HG03066 (cell line): Measurements from ENCODE around the gene C19orf67.
"Not testable (repeated sequence)": the region's sequence is repeated elsewhere in the genome, so short reads cannot be mapped to it uniquely, and the experiment has no call there.

Experiments used
- ATAC-seq: cut with Tn5 transposase; IDR thresholded peaks from one replicate; pipeline ENCODE4 v1.9.1; 2021; ENCODE audit warnings: low read depth; ENCODE audit not compliant: unreplicated experiment

Gene C19orf67

DNA sequence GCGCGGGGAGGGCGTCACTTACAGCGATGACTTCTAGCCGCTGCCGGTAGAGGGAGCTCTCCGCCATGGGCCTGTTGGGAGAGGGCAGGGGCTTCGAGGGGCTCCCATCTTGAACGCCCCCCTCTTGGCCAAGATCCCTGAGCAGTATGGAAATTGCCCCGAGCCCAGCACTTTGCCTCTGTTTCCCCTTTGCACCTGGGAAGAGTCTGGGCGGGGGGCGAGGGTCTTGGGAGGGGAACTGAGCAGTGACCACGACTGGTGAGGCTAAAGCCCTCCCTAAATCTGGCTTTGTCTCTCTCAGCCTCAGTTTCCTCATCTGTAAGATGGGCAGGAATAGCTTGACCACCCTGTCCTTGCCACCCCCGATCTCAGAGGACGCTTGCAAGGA lies 26.5 kb downstream of the C19orf67 start:
- ATAC-seq: no peak

DNA sequence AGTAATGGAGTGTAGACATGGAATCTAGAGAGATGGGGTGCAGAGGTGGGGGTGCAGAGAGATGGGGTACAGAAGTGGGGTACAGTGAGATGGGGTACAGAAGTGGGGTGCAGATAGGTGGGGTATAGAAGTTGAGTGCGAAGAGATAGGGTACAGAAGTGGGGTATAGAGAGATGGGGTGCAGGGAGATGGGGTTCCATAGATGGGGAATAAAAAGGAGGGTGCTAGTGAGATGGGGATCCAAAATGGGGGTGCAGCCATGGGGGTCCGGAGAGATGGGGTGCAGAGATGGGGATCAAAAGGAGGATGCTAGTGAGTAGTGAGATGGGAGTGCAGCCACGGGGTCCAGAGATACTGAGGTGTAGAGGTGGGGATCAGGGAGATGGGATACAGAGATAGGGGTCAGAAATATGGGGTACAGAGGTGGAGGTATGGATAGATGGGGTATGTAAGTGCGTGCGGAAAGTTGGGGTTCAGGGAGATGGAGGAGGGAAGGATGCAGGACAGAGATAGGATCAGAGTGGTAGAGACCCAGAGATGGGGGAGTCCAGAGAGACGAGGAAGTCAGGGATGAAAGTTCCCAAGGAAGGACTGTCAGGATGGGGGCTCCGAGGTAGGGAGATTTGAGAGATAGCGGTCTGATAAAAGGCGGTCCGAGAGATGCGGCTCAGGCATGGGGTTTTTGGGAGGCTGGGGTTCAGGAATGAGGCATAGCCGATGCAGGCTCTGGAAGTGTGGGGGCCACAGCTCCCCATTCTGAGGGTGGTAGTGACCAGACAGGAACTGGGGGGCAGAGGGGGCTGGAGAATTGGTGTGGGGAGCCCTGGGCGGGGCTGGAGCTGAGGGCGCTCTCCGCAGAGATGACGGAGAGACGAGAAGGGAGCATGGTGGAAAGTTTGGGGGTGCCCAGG lies 27.1 kb downstream of the C19orf67 start:
- ATAC-seq: no peak

DNA sequence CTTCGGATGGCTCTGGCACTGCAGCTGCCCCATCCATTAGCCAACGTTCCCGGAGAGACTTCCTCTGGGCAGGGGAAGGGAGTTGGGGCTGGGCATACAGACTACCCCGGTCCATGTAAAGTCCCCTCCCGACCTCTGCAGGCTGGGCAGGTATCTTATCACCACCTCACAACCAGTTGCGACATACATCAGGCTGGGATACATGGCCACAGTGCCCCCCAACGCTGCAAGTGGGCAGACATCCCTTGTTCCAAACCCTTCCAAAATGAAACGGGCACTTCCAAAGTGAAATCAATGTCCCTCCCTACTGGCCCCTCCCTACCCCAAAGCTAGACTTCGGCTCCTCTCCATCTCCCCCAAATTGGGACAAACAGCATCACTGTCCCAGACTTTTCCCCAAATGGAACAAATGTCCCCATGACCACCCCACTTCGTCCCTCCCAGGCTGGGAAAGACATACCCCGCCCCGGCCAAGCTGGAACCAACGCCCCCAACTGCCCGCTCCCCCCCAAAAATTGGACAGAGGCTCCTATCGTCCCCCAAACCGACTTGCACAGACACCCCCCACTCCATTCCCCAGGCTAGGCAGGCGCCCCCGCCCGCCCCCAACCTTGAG lies 28.7 kb downstream of the C19orf67 start:
- no peak for ATAC-seq

DNA sequence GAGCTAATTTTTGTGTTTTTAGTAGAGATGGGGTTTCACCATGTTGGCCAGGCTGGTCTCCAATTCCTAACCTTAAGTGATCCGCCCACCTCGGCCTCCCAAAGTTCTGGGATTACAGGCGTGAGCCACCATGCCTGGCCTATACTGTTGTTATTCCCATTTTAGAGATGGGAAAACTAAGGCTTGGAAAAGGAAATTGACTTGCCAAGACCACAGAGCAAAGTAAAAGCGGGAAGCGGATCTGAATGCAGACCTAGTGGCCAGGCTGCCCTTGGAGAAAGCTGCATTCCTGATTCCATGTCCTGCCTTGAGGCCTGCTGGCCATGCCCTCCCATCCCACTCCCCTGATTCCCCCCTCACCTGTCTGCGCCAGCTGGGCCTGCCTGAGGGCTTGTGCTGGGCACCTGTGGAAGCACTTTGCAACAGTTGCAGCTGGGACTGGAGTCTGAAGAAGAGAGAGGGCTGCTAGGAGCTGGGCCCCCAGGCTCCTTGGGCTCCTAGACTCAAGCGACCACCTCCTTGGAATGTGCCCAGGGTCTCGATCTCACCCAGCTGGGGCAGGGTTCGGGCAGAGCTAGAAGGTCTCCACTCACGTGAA lies 29.4 kb downstream of the C19orf67 start:
- ATAC-seq: no peak

DNA sequence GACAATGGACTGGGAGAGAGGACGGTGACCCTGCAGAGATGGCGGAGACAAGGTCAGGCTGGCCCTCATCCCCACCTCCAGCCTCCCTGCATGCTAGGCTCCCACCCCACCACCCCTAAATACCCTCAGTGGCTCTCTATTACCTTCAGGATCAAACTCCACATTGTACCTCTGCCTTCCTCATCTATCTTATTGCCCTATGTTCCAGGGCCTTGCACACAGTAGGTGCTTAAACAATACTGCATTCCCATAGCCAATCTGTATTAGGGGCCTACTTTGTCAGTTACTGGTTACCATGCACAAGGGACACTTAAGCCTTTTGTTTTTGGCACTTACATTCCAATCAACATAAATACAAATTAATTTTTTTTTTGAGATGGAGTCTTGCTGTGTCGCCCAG lies 30.2 kb downstream of the C19orf67 start:
- no peak for ATAC-seq

DNA sequence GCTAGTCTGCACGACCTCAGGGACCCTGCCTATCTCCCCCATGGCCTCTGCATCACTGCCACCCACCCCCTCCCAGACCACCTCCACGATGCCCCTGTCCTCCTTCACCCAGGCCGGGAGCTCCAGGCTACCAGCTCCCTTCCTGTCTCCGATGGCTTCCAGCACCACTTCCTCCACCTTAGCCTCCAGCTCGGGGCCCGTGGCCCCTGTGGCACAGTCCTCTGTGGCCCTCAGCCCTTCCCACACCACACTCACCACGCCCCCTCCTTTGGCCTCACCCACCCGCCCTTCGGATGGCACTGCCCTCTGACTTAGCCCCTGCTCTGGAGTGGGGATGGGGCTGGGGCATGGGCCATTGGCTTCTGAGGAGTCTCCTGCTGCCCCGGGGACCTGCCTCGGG lies 30.9 kb downstream of the C19orf67 start:
- ATAC-seq: no peak

DNA sequence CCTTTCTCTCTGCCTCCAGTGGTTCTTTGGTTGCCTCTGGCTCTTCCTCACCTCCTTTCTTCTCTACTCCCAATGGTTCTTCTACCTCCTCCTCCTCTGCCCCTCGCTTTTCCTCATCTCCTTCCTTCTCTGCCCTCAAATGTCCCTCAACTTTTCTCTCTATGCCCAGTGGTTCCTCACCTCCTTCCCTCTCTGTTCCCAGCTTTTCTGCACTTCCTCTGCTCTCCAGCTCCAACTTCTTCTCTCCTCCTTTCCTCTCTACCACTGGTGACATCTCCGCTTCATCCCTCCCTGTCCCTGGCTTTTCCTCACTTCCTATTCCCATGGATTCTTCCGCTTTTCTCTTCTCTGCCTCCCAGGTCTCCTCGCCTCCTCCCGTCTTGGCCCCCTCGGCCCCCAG lies 31.5 kb downstream of the C19orf67 start:
- ATAC-seq: no peak

DNA sequence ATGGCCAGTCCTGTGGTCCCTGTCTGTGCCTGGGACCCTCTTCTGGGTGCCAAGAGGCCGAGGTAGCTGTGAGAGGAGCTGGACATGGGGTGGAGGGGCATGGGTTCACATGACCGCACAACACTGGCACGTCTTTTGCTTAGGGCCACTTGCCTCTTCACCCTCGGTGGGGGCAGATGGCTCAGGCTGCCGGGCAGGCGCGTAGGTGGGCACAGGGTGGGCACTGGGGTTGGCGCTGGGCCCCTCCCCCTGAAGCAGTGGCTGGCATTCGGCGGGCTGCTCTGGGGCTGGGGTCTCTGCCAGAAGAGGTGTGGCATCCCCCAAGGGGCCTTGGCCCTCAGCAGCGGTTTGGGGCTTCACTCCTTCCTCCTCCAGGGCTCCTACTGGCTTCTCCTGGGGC lies 32.1 kb downstream of the C19orf67 start:
- ATAC-seq: no peak

DNA sequence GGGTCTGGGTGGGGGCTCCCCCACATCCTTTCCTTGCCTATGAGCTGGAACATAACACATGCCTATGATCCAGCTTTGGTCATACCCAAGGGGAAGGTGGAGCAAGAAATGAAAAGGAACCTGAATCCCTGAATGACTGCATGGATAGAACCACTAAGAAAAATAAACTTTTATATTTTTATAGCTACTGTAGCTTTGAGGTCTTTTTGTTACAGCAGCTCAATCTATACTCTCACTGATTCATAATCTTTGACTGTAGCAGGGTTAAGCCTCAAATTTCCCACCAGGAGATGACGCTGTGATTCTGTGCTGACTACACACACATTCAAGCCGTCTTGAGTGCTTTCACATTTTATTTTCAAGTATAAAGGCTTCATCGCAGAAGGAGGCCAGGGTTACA lies 32.6 kb downstream of the C19orf67 start:
- no peak for ATAC-seq

DNA sequence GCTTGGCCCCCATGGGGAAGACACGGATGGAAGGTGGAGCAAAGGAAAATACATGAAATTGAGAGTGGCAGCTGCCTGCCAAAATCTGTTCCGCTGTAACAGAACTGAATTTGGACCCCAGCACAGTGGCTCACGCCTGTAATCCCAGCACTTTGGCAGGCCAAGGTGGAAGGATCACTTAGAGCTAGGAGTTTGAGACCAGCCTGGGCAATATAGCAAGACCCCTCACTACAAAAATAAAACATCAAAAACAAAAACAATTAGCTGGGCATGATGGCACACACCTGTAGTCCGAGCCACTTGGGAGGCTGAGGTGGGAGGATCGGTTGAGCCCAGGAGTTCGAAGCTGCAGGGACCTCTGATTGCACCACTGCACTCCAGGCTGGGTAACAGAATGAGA lies 33.1 kb downstream of the C19orf67 start:
- no peak for ATAC-seq

DNA sequence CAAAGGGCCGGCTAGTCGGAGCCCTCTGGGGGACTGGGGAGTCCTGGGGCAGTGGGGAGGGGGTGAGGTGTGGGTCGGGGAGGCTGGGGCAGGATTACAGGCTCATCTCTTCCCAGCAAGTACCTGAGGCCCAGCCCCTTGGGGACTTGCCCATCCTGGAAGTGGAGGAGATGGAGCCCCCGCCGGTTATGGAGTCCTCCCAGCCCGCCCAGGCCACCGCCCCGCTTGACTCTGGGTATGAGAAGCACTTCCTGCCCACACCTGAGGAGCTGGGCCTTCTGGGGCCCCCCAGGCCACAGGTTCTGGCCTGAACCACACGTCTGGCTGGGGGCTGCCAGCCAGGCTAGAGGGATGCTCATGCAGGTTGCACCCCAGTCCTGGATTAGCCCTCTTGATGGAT lies 33.6 kb downstream of the C19orf67 start:
- ATAC-seq: no peak

DNA sequence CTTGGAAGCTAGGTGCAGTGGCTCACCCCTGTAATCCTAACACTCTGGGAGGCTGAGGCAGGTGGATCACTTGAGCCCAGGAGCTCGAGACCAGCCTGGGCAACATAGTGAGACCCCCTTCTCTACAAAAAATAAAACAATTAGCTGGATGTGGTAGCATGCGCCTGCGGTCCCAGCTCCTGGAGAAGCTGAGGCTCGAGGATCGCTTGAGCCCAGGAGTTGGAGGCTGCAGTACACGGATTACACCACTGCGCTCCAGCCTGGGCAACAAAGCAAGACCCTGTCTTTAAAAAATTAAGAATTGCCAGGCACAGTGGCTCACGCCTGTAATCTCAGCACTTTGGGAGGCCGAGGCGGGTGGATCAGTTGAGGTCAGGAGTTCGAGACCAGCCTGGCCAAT lies 34.6 kb downstream of the C19orf67 start:
- not testable (repeated sequence) for ATAC-seq

DNA sequence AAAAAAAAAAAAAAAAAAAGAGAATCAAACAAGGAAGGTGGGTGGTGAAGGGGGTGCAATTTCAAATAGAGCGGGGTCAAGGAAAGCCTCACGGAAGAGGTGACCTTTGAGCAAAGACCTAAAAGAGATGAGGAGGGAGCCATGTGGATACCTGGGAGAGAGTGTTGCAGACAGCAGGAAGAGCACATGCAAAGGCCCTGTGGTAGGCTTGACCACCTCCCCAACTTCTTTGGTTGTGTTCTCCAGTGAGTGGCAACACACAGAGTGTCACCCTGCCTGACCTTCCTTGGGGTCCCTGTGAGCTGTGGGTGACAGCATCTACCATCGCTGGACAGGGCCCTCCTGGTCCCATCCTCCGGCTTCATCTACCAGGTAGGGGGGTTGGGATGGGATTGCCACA lies 35.1 kb downstream of the C19orf67 start:
- ATAC-seq: no peak

DNA sequence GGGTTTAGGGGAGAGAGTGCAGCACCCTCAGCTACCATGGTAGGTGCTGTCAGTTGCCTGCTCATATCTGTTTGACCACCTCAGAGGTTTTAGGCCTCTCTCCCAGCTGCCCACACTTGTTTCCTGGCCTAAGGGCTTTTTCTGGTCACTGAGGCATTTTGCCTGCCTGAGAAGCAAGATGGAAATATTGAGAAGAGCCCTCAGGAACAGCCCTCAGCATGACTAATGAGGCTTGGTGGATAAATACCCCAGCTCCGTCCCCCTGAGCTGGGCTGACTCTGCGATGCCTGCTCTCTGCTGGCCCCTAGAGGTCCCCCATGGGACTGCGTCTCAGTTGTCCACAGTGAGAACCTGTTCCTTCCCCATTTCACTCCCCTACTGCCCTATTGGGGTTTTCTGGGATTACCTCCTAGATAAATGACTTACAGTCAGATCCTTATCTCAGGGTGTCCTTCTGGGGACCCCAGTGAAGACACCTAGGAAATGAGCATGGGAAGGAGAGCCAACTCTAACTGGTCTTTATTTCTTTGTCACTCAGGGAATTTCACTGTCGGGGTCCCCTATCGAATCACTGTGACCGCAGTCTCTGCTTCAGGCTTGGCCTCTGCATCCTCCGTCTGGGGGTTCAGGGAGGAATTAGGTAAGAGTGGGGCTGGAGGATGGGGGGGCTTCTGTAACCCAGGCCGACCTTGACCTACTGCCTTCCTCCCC lies 37.0 kb downstream of the C19orf67 start:
- no peak for ATAC-seq

DNA sequence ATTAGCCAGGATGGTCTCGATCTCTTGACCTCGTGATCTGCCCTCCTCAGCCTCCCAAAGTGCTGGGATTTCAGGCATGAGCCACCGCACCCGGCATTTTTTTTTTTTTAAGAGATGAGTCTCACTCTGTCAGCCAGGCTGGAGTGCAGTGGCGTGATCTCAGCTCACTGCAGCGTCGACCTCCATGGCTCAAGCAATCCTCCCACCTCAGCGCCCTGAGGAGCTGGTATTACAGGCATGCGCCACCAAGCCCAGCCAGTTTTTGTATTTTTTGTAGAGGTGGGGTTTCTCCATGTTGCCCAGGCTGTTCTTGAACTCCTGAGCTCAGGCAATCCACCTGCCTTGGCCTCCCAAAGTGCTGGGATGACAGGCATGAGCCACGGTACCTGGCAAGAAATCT lies 37.7 kb downstream of the C19orf67 start:
- ATAC-seq: not testable (repeated sequence)

DNA sequence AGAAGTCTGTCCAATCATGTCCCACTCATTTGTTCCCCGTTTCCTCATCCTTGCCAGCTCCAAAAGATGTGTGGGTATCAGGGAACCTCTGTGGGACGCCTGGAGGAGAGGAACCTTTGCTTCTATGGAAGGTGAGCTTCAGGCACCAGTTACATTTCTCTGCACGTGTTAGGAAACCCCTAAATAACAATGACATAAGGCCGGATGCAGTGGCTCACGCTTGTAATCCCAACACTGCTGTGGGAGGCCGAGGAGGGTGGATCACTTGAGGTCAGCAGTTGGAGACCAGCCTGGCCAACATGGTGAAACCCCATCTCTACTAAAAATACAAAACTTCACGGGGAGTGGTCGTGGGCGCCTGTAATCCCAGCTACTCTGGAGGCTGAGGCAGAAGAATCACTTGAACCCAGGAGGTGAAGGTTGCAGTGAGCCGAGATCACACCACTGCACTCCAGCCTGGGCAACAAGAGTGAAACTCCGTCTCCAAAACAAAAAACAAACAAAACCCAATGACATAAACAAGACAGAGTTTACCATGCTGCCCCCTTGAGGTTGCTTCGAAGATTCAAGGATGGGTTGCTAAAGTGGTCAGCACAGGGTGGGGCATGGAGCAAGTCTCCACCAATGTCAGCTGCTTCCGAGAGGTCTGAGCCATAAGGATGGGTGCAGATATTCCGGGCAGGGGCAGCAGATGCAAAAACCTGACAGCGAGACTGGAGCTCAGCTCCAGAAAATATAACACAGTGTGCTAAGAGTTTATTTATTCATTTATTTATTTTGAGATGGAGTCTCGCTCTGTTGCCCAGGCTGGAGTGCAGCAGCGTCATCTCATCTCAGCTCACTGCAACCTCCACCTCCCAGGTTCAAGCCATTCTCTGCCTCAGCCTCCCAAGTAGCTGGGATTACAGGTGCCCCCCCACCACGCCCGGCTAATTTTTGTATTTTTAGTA lies 42.6 kb downstream of the C19orf67 start:
- not testable (repeated sequence) for ATAC-seq

DNA sequence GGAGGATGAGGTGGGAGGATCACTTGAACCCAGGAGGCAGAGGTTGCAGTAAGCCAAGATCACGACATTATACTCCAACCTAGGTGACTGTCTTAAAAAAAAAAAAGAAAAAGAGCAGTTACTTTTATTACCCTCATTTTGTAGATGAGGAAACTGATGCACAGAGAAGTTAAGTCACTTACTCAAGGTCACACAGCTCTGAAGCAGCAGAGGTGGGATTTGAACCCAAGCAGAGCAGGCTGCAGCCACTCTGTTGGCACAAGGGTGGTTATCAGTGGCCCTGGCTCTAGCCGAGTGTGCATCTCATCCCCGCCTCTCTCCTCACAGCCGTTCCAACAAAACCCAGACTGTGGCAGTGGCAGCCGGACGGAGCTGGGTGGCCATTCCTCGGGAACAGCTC lies 46.4 kb downstream of the C19orf67 start:
- ATAC-seq: no peak

DNA sequence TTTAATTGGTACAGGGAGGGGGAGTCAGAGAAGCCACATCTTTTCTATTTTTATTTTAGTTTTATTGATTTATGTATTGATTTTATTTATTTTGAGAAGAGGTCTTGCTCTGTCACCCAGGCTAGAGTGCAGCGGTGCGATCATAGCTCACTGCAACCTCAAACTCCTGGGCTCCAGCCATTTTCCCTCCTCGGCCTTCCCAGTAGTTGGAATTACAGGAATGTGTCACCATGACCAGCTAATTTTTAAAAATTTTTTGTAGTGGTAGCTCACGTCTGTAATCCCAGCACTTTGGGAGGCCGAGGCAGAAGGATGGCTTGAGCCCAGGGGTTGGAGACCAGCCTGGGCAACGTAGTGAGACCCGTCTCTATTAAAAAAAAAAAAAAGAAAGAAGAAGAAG lies 49.9 kb downstream of the C19orf67 start:
- ATAC-seq: no peak

DNA sequence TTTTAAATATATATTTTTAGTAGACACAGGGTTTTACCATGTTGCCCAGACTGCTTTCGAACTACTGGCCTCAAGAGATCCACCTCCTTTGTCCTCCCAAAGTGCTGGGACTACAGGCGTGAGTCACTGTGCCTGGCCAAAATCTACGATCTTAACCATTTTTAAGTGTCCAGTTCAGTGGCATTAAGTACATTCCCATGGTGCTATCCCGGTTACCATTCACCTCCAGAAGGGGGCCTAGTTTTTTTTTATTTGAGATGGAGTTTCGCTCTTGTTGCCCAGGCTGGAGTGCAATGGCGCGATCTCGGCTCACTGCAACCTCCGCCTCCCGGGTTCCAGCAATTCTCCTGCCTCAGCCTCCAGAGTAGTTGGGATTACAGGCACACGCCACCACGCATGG lies 50.4 kb downstream of the C19orf67 start:
- ATAC-seq: not testable (repeated sequence)

DNA sequence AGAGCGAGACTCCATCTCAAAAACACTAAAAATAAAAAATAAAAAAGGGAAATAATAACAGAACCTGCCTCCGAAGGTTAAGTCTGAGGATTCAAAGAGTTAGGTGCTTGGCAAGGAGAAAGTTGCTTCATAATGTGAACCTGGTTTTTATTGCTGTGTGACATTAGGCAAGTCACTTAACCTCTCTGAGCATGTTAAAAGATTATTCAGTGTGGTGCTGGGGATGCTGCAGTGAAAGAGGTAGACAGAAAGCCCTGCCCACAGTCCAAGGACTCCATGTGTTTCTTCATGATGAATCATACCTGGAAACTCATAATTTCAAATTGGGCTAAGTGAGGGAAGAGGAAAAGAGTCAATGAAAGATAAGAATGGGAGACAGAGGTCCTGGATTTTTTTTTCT lies 51.6 kb downstream of the C19orf67 start:
- no peak for ATAC-seq
